Fibroblast of pulmonary artery (primary cell): ENCODE data around the gene MRPL46.

Source experiments
- DNase-seq: peaks from one replicate; pipeline ENCODE4 v3.0.0-alpha.2; 2010; ENCODE audit warnings: low read depth
- H3K4me3 ChIP-seq: replicated peaks from 2 replicates; pipeline ENCODE4 v1.5.1; 2011; ENCODE audit warnings: low read depth, mild to moderate bottlenecking, control low read depth, low read length, moderate library complexity
- TF ChIP-seq, protein P1 (sequence below): IDR thresholded peaks from 2 replicates; pipeline ENCODE4 v1.5.1; 2011; ENCODE audit warnings: mild to moderate bottlenecking, control low read depth, low read length, inconsistent platforms; ENCODE audit errors: missing control alignments

MRPL46 gene

DNA sequence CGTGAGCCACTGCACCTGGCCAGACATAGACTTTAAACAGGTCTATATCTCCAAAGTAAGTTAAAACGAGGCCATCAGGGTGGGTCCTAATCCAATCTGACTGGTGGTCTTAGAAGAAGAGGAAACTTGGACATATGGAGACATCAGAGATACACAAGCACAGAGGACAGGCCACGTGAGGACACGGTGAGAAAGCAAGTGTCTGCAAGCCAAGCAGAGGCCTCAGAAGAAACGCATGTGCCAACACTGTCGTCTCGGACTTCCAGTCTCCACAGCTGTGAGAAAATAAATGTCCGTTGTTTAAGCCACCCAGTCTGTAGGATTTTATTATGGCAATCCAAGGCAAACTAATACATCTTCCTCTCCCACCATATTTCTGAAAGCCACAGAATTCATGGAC is 43.9 kb downstream of the MRPL46 start:
- TF ChIP-seq, protein P1, sequence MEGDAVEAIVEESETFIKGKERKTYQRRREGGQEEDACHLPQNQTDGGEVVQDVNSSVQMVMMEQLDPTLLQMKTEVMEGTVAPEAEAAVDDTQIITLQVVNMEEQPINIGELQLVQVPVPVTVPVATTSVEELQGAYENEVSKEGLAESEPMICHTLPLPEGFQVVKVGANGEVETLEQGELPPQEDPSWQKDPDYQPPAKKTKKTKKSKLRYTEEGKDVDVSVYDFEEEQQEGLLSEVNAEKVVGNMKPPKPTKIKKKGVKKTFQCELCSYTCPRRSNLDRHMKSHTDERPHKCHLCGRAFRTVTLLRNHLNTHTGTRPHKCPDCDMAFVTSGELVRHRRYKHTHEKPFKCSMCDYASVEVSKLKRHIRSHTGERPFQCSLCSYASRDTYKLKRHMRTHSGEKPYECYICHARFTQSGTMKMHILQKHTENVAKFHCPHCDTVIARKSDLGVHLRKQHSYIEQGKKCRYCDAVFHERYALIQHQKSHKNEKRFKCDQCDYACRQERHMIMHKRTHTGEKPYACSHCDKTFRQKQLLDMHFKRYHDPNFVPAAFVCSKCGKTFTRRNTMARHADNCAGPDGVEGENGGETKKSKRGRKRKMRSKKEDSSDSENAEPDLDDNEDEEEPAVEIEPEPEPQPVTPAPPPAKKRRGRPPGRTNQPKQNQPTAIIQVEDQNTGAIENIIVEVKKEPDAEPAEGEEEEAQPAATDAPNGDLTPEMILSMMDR = no peak
- H3K4me3 ChIP-seq = no peak overlapping the region
- no peak for DNase-seq

DNA sequence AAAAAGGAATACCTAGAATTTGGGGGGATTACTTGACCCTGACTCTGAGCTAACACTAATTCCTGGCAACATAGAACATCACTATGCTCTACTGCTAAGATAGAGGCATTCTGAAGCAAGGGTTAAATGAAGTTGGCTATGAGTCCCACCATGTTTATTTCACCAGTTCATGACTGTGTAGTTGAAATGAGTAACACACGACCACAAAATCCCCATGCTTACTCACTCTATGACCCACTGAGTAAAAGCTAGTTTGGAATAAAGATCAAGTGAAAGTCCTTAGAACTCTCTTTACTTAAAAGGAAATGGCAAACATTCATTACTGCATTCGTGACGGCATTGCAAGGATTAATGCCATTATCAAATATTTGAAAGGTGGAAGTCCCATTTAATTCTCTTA is 47.4 kb downstream of the MRPL46 start:
- no peak for DNase-seq
- TF ChIP-seq, protein P1 = no peak
- no peak overlapping the region for H3K4me3 ChIP-seq
